Heart left ventricle (tissue), 16 donors: ENCODE measurements around the gene MICAL3. TPM values are rescaled to one million over a fixed set of nuclear protein-coding genes. Genes with fewer than 3 reads are reported as not detected.
"Not testable (repeated sequence)": the region's sequence is repeated elsewhere in the genome, so short reads cannot be mapped to it uniquely, and the experiment has no call there.

Experiments
- ATAC-seq, 4 donors: fragments of 200-7000 bp; cut with Tn5 transposase; one replicate each; pipeline ENCODE4 v1.9.1; 2020 to 2022; ENCODE audit warnings: moderate library complexity in 4 of 4, mild to moderate bottlenecking in 3 of 4, moderate number of reproducible peaks in 1 of 4
- DNase-seq, 5 donors: peaks; one replicate each; pipeline ENCODE4 v3.0.0-alpha.2; 2020
- H3K27ac ChIP-seq, 12 donors: fragments of 200-600 bp; sonication (generic) in 4 of 12; one replicate each; pipeline versions ENCODE4 v1.5.0 to v1.8.0; 2016 to 2022; ENCODE audit warnings: mild to moderate bottlenecking in 2 of 12
- H3K27me3 ChIP-seq, 9 donors: fragments of 200-600 bp; sonication (generic) in 2 of 9; one replicate each; pipeline versions ENCODE4 v1.5.1 to v1.8.0; 2016 to 2022; ENCODE audit warnings: mild to moderate bottlenecking in 3 of 9
- H3K36me3 ChIP-seq, 9 donors: fragments of 200-600 bp; sonication (generic) in 2 of 9; one replicate each; pipeline versions ENCODE4 v1.5.0 to v1.8.0; 2018 to 2022; ENCODE audit warnings: mild to moderate bottlenecking in 2 of 9
- H3K4me1 ChIP-seq, 12 donors: fragments of 200-600 bp; sonication (generic) in 4 of 12; one replicate each; pipeline versions ENCODE4 v1.5.0 to v1.8.0; 2016 to 2022; ENCODE audit warnings: mild to moderate bottlenecking in 3 of 12
- H3K4me3 ChIP-seq, 12 donors: fragments of 200-600 bp; sonication (generic) in 4 of 12; one replicate each; pipeline versions ENCODE4 v1.5.0 to v1.8.0; 2017 to 2022; ENCODE audit warnings: mild to moderate bottlenecking in 9 of 12, moderate library complexity in 4 of 12
- H3K9me3 ChIP-seq, 12 donors: fragments of 200-600 bp; sonication (generic) in 4 of 12; one replicate each; pipeline versions ENCODE4 v1.5.0 to v1.8.0; 2016 to 2022; ENCODE audit warnings: mild to moderate bottlenecking in 1 of 12
- CTCF ChIP-seq, 12 donors: fragments of 200-600 bp; sonication (generic) in 4 of 12; IDR thresholded peaks; one replicate each; pipeline versions ENCODE4 v1.5.0 to v1.8.0; 2018 to 2022; ENCODE audit warnings: antibody characterized with exemption in 12 of 12, mild to moderate bottlenecking in 5 of 12
- POLR2A ChIP-seq, 2 donors: fragments of 450-650 bp; IDR thresholded peaks; one replicate each; pipeline ENCODE4 v1.6.1; 2017; ENCODE audit warnings: antibody characterized with exemption in 2 of 2, mild to moderate bottlenecking in 2 of 2, moderate library complexity in 2 of 2
- WGBS, 4 donors: extraction: QIAGEN DNeasy Blood & Tissue Kit in 2 of 4; methylation state at CpG; one replicate each; pipeline versions ENCODE4 v1.1.5 to v1.1.7; 2013 to 2018; 5-methylcytosine and 5-hydroxymethylcytosine counted together
- intact Hi-C, 10 donors: fragments of 100-400 bp; cut with DNase I; formaldehyde crosslinking; loops; one replicate each; pipeline versions ENCODE4 v1.11.1 to v1.14.2; 2022
- polyA plus RNA-seq, 2 donors: library from polyadenylated mRNA; stranded (reverse); fragments of 200-250 nt; gene quantifications; one replicate each; pipeline ENCODE4 v1.2.3, GENCODE V29; 2013
- total RNA-seq, 9 donors: library from RNA; depleted of rRNA in 2 of 9; stranded (reverse); fragments of >200 nt in 2 of 9; fragmentation: NEBNext Ultra II Directional in 3 of 9; extraction: Animal tissue kit (Norgen Biotek cat#: 25700) in 3 of 9; gene quantifications; one replicate each; pipeline versions ENCODE4 v1.1.0 to v1.2.4, GENCODE V29; 2016 to 2023
- donor health status: ischemic (EF 13 %, LVEDD 7.1; RV severe dilation, severe dysfunction).
- donor health status: healthy with polysubstance abuse.
- donor health status: DM: no; HTN: yes; CAD: no.
- donor health status: DM: no; HTN: no; CAD: no.
- donor health status: ischemic (EF 25% LVEDD 6.9; RV normal size, moderate dysfunction).
- donor health status: ischemic (EF 25% LVEDD 5.7; RV mildly dilated, moderate dysfunction).
- donor health status: healthy.
- donor health status: DM: yes; HTN: yes; CAD: no.
- donor health status: ischemic (EF 35%, LVEDD 5.7; RV mildly dilated, moderate dysfunction).
- donor health status: nonischemic (EF 11% LVEDD 7.7; RV severe dilation, severe dysfunction).
- donor health status: DM: yes; HTN: yes; CAD: no.
- donor health status: PGD.
- donor health status: ischemic (EF 29% LVEDD 5.4; RV normal size, mild dysfunction).
- donor health status: nonischemic (EF 23%, LVEDD 6.1; RV moderate dilation, normal function).

The MICAL3 gene
- total and polyA plus RNA-seq, 11 donors = 41.3 to 125 (median 83.3) TPM

- Histone ChIP-seq H3K4me1 (peaks cover 0 to 34% (median 8%) of the 10 kb centered on the region in 12 donors), H3K27me3 (peaks cover 0 to 8% (median 0%) of the 10 kb centered on the region in 9 donors), H3K9me3 (no peaks in the 10 kb centered on the region), H3K4me3 (no peak overlapping the region), H3K36me3 (no peaks in the 10 kb centered on the region), H3K27ac (no peak overlapping the region)
- ATAC-seq (no peak), DNase-seq (no peak)
- intact Hi-C loops = loop anchor here in 5 of 10 donors (5.0 kb wide), 5 partner anchors 34 to 159 kb away; no protein-coding TSS in a partner anchor
- no peak for TF ChIP-seq POLR2A (IDR thresholded peaks at IDR 0.05)
- TF ChIP-seq CTCF (IDR thresholded peaks at IDR 0.05) = no peak
- WGBS, 4 donors = 55 to 61% (median 58%) methylated on average over 12 of the region's 12 CpGs
Observed at GRCh38 chr22:18066181-18066859, 42.0 kb upstream of the MICAL3 start.

- intact Hi-C loops = loop anchor here in 5 of 10 donors (5.0 kb wide), 5 partner anchors 33 to 158 kb away; no protein-coding TSS in a partner anchor
- H3K36me3 ChIP-seq = no peaks in the 10 kb centered on the region
- H3K27me3 ChIP-seq = peaks cover 0 to 8% (median 0%) of the 10 kb centered on the region in 9 donors
- 70 to 100% (median 79%) methylated on average over 1 to 9 of the region's 9 CpGs for WGBS, 4 donors
- H3K27ac ChIP-seq = no peak overlapping the region
- DNase-seq = no peak
- TF ChIP-seq POLR2A (IDR thresholded peaks at IDR 0.05) = no peak
- no peak for TF ChIP-seq CTCF (IDR thresholded peaks at IDR 0.05)
- H3K4me1 ChIP-seq = peaks cover 0 to 39% (median 8%) of the 10 kb centered on the region in 12 donors
- H3K9me3 ChIP-seq = no peaks in the 10 kb centered on the region
- no peak for ATAC-seq
- no peak overlapping the region for H3K4me3 ChIP-seq
Observed at GRCh38 chr22:18065256-18065655, 40.9 kb upstream of the MICAL3 start.

- H3K27ac ChIP-seq = no peak overlapping the region
- H3K4me1 ChIP-seq = peaks cover 0 to 39% (median 8%) of the 10 kb centered on the region in 12 donors
- intact Hi-C loops = loop anchor here in 5 of 10 donors (5.0 kb wide), 5 partner anchors 32 to 157 kb away; no protein-coding TSS in a partner anchor
- H3K9me3 ChIP-seq = no peaks in the 10 kb centered on the region
- DNase-seq (no peak), ATAC-seq (no peak)
- WGBS, 4 donors = 79 to 92% (median 90%) methylated on average over 7 of the region's 7 CpGs
- no peaks in the 10 kb centered on the region for H3K36me3 ChIP-seq
- peaks cover 0 to 8% (median 0%) of the 10 kb centered on the region in 9 donors for H3K27me3 ChIP-seq
- H3K4me3 ChIP-seq = no peak overlapping the region
- no peak for TF ChIP-seq CTCF (IDR thresholded peaks at IDR 0.05)
- TF ChIP-seq POLR2A (IDR thresholded peaks at IDR 0.05) = no peak
Observed at GRCh38 chr22:18064636-18065035, 40.3 kb upstream of the MICAL3 start.

DNA sequence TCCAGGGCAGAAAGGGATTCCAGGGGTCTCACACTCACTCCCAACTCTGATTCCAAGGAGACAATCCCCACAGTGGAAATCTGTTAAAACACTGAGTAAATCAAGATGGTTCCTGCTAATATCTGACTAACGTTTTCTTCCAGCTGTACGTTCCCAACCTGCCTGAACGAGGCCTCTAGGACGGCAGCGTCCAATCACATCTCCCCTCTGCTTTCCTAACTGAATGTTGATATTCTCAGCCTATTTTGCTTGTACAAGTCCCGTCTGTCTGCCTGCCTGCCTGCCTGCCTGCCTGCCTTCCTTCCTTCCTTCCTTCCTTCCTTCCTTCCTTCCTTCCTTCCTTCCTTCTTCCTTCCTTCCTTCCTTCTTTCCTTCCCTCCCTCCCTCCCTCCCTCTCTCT lies 39.4 kb upstream of the MICAL3 start:
- WGBS, 4 donors = 69 to 87% (median 75%) methylated on average over 6 of the region's 6 CpGs
- intact Hi-C loops, DNase-seq, ATAC-seq, H3K4me3 ChIP-seq, H3K36me3 ChIP-seq, H3K9me3 ChIP-seq, H3K27me3 ChIP-seq, H3K27ac ChIP-seq: not testable (repeated sequence)
- H3K4me1 ChIP-seq = peaks cover 0 to 33% (median 6%) of the 10 kb centered on the region in 12 donors
